ENCODE measurements around the gene TFB1M.

GRCh38 chr6:155257796-155258195 lies 56.5 kb downstream of the TFB1M start:
- TF ChIP-seq, protein P1, sequence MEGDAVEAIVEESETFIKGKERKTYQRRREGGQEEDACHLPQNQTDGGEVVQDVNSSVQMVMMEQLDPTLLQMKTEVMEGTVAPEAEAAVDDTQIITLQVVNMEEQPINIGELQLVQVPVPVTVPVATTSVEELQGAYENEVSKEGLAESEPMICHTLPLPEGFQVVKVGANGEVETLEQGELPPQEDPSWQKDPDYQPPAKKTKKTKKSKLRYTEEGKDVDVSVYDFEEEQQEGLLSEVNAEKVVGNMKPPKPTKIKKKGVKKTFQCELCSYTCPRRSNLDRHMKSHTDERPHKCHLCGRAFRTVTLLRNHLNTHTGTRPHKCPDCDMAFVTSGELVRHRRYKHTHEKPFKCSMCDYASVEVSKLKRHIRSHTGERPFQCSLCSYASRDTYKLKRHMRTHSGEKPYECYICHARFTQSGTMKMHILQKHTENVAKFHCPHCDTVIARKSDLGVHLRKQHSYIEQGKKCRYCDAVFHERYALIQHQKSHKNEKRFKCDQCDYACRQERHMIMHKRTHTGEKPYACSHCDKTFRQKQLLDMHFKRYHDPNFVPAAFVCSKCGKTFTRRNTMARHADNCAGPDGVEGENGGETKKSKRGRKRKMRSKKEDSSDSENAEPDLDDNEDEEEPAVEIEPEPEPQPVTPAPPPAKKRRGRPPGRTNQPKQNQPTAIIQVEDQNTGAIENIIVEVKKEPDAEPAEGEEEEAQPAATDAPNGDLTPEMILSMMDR (IDR thresholded peaks at IDR 0.05), result no peak
- TF ChIP-seq POLR2A (IDR thresholded peaks at IDR 0.05) (no peak), POLR2AphosphoS5 (IDR thresholded peaks at IDR 0.05; ENCODE audit: insufficient read depth in 1 of 2, low read depth in 1 of 2) (no peak)

Measured in vagina (tissue), 2 donors.